K562 (cell line): Measurements from ENCODE around the gene ALDH3B2. TPM values are rescaled to one million over a fixed set of nuclear protein-coding genes. Genes with fewer than 3 reads are reported as not detected.

ENCODE experiments used
- BCL6 ChIP-seq: fragments of 250-450 bp; sonication (Bioruptor Pico); IDR thresholded peaks from 2 replicates; pipeline ENCODE4 v1.4.0; 2020
- DDX20 ChIP-seq: fragments of 450-650 bp; IDR thresholded peaks from 2 replicates; pipeline ENCODE4 v1.6.1; 2016; ENCODE audit warnings: missing genetic modification characterization, low read depth, mild to moderate bottlenecking, missing compliant biosample characterization, moderate library complexity
- KAT8 ChIP-seq: fragments of 450-650 bp; IDR thresholded peaks from 2 replicates; pipeline ENCODE4 v1.6.1; 2016; ENCODE audit warnings: low read depth, mild to moderate bottlenecking
- RHOXF2B ChIP-seq: fragments of 250-450 bp; sonication (Bioruptor Pico); conservative IDR thresholded peaks from 2 replicates; pipeline ENCODE4 v1.5.1; 2021
- TARDBP ChIP-seq: fragments of 450-650 bp; IDR thresholded peaks from 2 replicates; pipeline ENCODE4 v1.6.1; 2016
- ZNF217 ChIP-seq: sonication (generic); formaldehyde crosslinking; IDR thresholded peaks from 2 replicates; pipeline ENCODE4 v1.8.0; 2022; ENCODE audit warnings: mild to moderate bottlenecking, missing genetic modification reagents
- ZNF354B ChIP-seq: fragments of 250-450 bp; sonication (Bioruptor Pico); IDR thresholded peaks from 2 replicates; pipeline ENCODE4 v1.4.0; 2020
- ZZZ3 ChIP-seq: fragments of 450-650 bp; IDR thresholded peaks from 2 replicates; pipeline ENCODE4 v1.6.1; 2016; ENCODE audit warnings: antibody characterized with exemption, mild to moderate bottlenecking, moderate library complexity
- polyA plus RNA-seq, 8 experiments: library from polyadenylated mRNA; depleted of rRNA in 4 of 8; stranded (reverse) in 5 of 8; unstranded in 3 of 8; fragments of >200 nt; fragmentation: Nextera tagmentation in 2 of 8; fragmentation: Illumina TruSeq in 1 of 8; extraction: Ambion mirVana in 2 of 8; extraction: Trizol in 1 of 8; gene quantifications; 2 replicates each; pipeline versions ENCODE4 v1.2.1 to v1.2.3, GENCODE V29; 2011 to 2014; ENCODE audit warnings: inconsistent platforms in 1 of 8, missing spikeins in 1 of 8
- total RNA-seq, 7 experiments: library from RNA; depleted of rRNA in 6 of 7; stranded (reverse); fragments of >200 nt in 6 of 7; fragmentation: Illumina TruSeq in 2 of 7; extraction: Trizol in 2 of 7; gene quantifications; 2 replicates each; pipeline versions ENCODE4 v1.2.1 to v1.2.3, GENCODE V29; 2011 to 2021; ENCODE audit warnings: low replicate concordance in 1 of 7
- TF ChIP-seq, protein P1 (sequence below): fragments of 250-450 bp; sonication (Bioruptor Pico); IDR thresholded peaks from 2 replicates; pipeline ENCODE4 v1.8.0; 2022; ENCODE audit warnings: moderate library complexity, mild to moderate bottlenecking, inconsistent platforms
- TF ChIP-seq, protein P2 (sequence below): fragments of 150-350 bp; conservative IDR thresholded peaks from 2 replicates; pipeline ENCODE4 v1.6.1; 2014; ENCODE audit warnings: low read length
- TF ChIP-seq, protein P3 (sequence below): fragments of 200-400 bp; formaldehyde crosslinking; IDR thresholded peaks from 2 replicates; pipeline ENCODE4 v1.6.1; 2017; ENCODE audit warnings: mild to moderate bottlenecking, low read depth, low read length, moderate library complexity
- TF ChIP-seq, protein P4 (sequence below): sonication (generic); formaldehyde crosslinking; IDR thresholded peaks from 2 replicates; pipeline ENCODE4 v1.8.1; 2022; ENCODE audit warnings: missing genetic modification reagents
- TF ChIP-seq, protein P5 (sequence below): fragments of 450-650 bp; conservative IDR thresholded peaks from 2 replicates; pipeline ENCODE4 v1.6.1; 2016; ENCODE audit warnings: missing genetic modification characterization, low read depth, mild to moderate bottlenecking, missing compliant biosample characterization, moderate library complexity
- TF ChIP-seq, protein P6 (sequence below): sonication (generic); formaldehyde crosslinking; IDR thresholded peaks from 2 replicates; pipeline ENCODE4 v1.8.0; 2022; ENCODE audit warnings: mild to moderate bottlenecking, missing genetic modification reagents
- TF ChIP-seq, protein P7 (sequence below): sonication (generic); formaldehyde crosslinking; IDR thresholded peaks from 2 replicates; pipeline ENCODE4 v1.8.1; 2023; ENCODE audit warnings: mild to moderate bottlenecking, missing genetic modification reagents

The ALDH3B2 gene
- total and polyA plus RNA-seq, 9 of the 15 experiments (the other 6 are each of a cell fraction or from before 2014, with no cell fraction given): not detected

DNA sequence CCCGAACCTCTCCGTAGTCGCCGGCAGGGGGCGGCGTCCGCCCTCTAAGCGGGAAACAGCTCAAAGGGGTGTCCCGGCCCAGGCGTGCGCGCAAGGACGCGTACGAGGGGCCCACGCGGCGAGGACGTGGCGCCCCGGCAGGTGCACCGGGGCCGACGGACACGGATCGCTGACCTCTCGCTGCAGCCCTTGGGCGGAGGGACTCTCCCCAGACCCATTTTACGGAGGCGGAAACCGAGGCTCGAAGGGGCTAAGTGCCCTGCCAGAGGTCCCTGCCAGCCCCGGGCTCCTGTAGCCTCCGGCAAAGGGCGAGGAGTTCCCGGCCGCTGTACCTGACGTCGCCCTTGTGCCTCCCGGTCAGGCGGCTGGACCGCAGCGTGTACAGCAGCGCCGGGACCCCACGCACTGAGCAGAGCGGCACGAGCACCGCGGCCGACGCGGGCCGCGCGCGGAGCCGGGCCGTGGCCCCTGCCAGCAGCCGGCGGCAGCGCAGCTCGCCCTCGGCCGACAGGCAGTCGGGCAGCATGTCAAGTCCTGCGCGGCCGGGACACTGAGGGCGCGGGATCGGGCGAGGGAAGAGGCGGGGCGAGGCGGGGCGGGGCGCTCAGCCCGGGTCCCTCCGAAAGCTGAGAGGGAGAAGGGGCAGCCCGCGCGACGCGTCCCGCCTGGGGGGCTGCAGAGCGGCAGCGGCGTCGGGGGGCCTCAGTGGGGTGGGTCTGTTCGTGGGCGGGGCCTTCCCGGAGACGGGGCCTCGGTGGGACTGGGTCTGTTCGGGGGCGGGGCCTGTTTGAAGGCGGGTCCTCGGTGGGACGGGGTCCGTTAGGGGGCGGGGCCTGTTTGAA lies 44.8 kb downstream of the ALDH3B2 start, which contains the start of gene NUDT8 (continued):
- TF ChIP-seq, protein P1, sequence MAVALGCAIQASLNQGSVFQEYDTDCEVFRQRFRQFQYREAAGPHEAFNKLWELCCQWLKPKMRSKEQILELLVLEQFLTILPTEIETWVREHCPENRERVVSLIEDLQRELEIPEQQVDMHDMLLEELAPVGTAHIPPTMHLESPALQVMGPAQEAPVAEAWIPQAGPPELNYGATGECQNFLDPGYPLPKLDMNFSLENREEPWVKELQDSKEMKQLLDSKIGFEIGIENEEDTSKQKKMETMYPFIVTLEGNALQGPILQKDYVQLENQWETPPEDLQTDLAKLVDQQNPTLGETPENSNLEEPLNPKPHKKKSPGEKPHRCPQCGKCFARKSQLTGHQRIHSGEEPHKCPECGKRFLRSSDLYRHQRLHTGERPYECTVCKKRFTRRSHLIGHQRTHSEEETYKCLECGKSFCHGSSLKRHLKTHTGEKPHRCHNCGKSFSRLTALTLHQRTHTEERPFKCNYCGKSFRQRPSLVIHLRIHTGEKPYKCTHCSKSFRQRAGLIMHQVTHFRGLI (CRISPR knock-in tag): no peak
- TF ChIP-seq, protein P2, sequence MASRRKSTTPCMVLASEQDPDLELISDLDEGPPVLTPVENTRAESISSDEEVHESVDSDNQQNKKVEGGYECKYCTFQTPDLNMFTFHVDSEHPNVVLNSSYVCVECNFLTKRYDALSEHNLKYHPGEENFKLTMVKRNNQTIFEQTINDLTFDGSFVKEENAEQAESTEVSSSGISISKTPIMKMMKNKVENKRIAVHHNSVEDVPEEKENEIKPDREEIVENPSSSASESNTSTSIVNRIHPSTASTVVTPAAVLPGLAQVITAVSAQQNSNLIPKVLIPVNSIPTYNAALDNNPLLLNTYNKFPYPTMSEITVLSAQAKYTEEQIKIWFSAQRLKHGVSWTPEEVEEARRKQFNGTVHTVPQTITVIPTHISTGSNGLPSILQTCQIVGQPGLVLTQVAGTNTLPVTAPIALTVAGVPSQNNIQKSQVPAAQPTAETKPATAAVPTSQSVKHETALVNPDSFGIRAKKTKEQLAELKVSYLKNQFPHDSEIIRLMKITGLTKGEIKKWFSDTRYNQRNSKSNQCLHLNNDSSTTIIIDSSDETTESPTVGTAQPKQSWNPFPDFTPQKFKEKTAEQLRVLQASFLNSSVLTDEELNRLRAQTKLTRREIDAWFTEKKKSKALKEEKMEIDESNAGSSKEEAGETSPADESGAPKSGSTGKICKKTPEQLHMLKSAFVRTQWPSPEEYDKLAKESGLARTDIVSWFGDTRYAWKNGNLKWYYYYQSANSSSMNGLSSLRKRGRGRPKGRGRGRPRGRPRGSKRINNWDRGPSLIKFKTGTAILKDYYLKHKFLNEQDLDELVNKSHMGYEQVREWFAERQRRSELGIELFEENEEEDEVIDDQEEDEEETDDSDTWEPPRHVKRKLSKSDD: no peak
- TF ChIP-seq, protein P3, sequence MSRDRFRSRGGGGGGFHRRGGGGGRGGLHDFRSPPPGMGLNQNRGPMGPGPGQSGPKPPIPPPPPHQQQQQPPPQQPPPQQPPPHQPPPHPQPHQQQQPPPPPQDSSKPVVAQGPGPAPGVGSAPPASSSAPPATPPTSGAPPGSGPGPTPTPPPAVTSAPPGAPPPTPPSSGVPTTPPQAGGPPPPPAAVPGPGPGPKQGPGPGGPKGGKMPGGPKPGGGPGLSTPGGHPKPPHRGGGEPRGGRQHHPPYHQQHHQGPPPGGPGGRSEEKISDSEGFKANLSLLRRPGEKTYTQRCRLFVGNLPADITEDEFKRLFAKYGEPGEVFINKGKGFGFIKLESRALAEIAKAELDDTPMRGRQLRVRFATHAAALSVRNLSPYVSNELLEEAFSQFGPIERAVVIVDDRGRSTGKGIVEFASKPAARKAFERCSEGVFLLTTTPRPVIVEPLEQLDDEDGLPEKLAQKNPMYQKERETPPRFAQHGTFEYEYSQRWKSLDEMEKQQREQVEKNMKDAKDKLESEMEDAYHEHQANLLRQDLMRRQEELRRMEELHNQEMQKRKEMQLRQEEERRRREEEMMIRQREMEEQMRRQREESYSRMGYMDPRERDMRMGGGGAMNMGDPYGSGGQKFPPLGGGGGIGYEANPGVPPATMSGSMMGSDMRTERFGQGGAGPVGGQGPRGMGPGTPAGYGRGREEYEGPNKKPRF: no peak
- no peak for TF ChIP-seq ZNF354B
- TF ChIP-seq, protein P4, sequence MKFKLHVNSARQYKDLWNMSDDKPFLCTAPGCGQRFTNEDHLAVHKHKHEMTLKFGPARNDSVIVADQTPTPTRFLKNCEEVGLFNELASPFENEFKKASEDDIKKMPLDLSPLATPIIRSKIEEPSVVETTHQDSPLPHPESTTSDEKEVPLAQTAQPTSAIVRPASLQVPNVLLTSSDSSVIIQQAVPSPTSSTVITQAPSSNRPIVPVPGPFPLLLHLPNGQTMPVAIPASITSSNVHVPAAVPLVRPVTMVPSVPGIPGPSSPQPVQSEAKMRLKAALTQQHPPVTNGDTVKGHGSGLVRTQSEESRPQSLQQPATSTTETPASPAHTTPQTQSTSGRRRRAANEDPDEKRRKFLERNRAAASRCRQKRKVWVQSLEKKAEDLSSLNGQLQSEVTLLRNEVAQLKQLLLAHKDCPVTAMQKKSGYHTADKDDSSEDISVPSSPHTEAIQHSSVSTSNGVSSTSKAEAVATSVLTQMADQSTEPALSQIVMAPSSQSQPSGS (CRISPR knock-in tag): peak; percentile 20; the same call in 1 of the 2 replicates
- TF ChIP-seq RHOXF2B (CRISPR knock-in tag): no peak
- TF ChIP-seq, protein P5, sequence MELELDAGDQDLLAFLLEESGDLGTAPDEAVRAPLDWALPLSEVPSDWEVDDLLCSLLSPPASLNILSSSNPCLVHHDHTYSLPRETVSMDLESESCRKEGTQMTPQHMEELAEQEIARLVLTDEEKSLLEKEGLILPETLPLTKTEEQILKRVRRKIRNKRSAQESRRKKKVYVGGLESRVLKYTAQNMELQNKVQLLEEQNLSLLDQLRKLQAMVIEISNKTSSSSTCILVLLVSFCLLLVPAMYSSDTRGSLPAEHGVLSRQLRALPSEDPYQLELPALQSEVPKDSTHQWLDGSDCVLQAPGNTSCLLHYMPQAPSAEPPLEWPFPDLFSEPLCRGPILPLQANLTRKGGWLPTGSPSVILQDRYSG (tag): no peak
- TF ChIP-seq BCL6 (CRISPR knock-in tag): no peak
- TF ChIP-seq KAT8: no peak
- TF ChIP-seq, protein P6, sequence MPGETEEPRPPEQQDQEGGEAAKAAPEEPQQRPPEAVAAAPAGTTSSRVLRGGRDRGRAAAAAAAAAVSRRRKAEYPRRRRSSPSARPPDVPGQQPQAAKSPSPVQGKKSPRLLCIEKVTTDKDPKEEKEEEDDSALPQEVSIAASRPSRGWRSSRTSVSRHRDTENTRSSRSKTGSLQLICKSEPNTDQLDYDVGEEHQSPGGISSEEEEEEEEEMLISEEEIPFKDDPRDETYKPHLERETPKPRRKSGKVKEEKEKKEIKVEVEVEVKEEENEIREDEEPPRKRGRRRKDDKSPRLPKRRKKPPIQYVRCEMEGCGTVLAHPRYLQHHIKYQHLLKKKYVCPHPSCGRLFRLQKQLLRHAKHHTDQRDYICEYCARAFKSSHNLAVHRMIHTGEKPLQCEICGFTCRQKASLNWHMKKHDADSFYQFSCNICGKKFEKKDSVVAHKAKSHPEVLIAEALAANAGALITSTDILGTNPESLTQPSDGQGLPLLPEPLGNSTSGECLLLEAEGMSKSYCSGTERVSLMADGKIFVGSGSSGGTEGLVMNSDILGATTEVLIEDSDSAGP: no peak
- peak; percentile 79; the same call in 1 of the 2 replicates for TF ChIP-seq ZNF217 (CRISPR knock-in tag)
- TF ChIP-seq, protein P7, sequence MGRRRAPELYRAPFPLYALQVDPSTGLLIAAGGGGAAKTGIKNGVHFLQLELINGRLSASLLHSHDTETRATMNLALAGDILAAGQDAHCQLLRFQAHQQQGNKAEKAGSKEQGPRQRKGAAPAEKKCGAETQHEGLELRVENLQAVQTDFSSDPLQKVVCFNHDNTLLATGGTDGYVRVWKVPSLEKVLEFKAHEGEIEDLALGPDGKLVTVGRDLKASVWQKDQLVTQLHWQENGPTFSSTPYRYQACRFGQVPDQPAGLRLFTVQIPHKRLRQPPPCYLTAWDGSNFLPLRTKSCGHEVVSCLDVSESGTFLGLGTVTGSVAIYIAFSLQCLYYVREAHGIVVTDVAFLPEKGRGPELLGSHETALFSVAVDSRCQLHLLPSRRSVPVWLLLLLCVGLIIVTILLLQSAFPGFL (CRISPR knock-in tag): peak; percentile 96
- no peak for TF ChIP-seq DDX20 (tag)
- no peak for TF ChIP-seq ZZZ3
- TF ChIP-seq TARDBP: peak; percentile 88; the same call in 1 of the 2 replicates
